Measurements from ENCODE around the gene PAPOLG.

- TF ChIP-seq CTCF (IDR thresholded peaks at IDR 0.05): no peak
- TF ChIP-seq POLR2A (IDR thresholded peaks at IDR 0.05): no peak
These were observed 23.4 kb downstream of the PAPOLG start for GRCh38 chr2:60779426-60779825.
